GM19395 (cell line): ENCODE results near the gene ACSF3.

ENCODE experiments used
- ATAC-seq: cut with Tn5 transposase; IDR thresholded peaks from one replicate; pipeline ENCODE4 v1.9.1; 2021; ENCODE audit warnings: mild to moderate bottlenecking, moderate library complexity; ENCODE audit not compliant: unreplicated experiment

The ACSF3 gene

DNA sequence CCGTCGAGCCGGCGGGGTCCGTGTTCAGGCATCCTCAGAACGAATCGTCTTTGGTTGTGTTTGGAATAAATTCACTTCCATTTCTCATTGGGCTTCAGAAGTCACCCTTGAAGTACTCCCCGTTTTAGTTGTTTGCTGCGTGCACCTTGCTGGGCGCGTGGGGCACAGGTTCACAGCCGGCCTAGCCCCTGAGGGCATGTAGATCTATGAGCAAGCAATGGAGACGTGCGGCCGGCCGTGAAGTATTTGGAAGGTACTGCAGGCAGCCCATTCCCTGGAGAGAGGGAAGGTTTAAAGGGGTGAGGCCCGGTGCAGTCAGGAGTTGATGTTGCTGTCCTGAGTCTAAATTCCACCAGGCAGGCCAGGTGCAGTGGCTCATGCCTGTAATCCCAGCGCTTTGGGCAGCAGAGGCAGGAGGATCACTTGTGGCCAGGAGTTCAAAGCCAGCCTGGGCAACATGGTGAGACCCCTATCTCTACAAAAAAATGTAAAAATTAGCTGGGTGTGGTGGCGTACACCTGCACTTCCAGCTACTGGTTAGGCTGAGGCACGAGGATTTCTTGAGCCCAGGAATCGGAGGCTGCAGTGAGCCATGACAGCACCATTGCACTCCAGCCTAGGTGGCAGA, 714 bp downstream of the ACSF3 start:
- no peak for ATAC-seq

DNA sequence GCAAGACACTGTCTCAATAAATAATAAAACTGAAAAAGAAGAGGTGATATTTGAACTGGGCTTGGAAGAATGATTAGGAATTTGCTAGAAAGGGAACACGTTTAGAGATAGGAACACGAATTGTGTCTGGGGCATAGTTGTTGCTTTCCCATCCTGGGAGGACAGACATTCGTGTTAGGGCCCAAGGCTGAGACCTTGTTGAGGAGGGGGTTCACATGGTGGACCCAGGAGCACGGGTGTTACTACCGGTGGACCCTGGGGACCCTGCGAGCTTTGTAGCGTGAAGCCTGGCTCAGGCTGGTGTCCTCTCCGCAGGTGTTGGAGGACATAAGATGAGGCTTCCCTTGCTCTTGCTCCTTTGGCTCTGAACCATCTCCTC, 1.2 kb downstream of the ACSF3 start:
- ATAC-seq: no peak

DNA sequence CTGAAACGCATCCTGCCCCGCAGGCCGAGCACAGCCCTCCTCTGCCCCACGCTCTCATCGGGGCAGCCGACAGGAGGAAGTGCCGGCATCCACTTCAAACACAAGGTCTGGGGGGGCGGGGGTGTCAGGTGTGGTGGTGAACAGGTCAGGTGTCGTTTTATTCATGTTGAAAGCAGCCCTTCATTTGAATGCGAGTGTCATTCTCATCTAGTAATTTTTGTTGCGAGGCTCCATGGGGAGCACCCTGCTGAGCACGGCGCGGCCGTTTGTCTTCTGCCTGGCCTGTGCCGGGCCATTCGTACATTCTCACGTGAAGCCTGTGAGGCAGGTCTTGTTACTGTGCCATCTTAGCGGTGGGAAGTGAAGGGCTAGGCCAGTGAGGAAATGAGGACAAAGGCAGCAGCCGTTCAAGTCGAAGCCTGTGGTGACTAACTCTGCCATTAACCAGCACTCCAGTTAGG, 1.9 kb downstream of the ACSF3 start:
- ATAC-seq: no peak

DNA sequence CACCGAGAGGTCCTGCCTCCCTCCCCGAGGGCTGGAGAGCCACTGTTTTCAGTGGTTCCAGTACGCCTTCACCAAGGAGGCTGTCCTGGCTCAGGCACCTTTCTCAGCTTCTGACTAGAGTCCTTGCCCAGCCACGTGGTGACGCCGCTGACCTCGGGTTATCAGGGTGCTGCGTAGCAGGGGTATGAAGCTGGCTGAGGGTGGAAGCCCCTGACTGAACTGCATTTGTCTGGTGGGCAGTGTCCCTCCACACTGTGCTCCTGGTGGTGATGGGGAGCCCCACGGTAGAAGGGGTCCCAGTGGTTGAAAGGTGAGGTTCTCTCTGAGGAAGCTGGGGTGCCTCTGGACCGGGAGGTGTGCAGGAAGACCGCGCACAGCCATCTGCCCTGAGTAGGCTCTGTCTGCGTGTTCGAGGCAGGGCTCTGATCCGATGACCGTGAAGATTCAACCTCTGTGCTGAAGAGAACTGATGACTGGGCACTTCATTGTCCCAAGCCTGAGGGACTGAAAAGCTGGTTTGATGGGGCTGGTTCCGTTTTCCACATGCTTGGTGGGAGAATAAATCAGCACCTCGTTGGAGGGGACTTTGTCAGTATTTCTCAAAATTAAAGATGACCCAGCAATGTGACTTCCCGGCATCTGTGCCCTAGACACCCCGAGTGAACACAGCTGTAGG, 2.5 kb downstream of the ACSF3 start:
- ATAC-seq: no peak

DNA sequence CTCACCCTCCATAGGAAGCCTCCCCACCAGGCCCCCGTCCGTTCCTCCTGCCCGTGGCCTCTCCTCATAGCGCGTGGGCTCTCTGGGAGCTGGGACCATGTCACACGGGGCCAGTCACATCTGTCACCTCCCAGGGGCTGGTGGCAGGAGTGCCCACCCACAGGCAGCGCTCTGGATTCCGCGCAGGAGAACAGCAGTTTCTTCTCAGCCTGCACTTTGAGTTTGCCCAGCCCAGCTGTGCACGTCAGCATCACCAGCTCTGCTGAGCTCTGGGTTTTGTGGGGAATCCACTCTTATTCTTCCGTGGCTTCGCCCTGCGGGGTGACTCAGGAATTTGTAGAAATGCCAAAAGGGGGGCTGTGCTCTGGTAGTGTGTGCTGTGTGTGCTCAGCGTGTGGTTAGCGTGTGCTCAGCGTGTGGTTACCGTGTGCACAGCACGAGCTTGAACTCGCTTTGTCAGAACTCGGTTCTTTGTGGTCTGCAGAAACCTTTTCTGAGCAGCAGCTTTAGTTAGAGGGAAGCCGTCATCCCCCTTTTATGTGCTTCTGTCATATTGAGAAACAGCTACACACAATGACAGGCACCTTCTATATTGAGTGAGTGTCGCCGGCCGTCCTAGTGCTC, 3.2 kb downstream of the ACSF3 start:
- ATAC-seq: no peak

DNA sequence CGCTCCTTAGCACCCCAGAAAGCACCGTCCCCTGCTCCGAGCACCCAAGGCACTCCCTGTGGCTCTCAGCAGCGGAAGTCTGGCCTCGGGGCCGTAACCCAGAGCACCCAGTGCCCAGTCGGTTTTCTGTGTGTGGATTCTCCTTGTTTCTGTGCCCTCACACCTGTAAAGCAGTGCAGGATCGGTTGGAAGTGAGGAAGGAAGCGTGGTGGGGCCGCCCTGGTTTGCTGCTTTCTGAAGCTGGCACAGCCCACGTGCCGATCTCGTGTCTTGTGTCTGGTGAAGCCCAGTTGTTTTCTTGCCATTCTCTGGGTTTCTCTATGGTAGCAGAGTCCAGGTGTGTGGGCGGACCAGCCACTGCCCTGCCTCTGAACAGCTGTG, 3.7 kb downstream of the ACSF3 start:
- no peak for ATAC-seq

DNA sequence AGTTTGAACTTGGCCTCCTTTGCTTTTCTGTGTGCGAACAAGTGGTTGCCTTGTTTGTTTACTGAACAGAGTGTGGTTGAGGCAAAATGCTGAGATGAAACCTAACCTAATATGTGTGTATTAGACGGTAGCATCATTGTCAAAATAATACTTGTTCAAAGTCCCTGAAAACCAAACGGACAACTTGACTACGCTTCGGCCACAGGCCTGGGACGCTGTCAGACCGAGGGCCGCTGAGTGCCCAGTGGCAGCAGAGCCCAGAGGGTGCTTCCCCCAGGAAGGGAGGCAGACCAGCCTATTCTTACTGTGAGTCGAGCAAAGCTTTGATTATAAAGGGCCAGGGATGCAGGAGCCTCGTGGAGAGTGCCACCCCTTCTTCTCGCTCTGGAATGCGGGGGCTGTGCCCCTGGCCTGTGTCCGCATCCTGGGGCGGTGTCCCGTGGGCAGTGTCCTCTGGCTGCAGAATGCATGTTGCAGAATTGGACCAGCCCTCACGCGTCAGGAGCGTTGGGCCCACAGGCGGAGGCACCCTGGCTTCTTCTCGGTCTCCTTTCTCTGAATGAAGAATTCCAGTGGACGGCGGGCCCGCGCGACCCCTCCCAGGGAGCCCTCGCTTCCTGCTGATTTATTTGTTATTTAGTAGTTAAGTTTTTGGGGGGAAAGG, 5.2 kb downstream of the ACSF3 start:
- ATAC-seq: no peak

DNA sequence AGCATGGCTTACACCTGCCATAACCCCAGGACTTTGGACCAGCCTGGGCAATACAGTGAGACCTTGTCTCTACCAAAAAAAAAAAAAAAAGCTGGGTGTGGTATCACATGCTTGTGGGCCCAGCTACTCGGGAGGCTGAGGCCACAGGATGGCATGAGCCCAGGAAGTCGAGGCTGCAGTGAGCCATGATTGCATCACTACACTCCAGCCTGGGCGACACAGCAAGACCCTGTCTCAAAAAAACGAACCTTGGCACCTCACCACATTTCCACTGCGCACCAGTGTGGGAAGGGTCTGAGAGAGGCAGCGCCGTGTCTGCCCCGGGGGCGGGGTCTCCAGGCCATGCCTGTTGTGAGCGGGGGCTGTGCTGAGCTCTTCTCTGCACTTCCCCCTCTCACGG, 6.3 kb downstream of the ACSF3 start:
- no peak for ATAC-seq

DNA sequence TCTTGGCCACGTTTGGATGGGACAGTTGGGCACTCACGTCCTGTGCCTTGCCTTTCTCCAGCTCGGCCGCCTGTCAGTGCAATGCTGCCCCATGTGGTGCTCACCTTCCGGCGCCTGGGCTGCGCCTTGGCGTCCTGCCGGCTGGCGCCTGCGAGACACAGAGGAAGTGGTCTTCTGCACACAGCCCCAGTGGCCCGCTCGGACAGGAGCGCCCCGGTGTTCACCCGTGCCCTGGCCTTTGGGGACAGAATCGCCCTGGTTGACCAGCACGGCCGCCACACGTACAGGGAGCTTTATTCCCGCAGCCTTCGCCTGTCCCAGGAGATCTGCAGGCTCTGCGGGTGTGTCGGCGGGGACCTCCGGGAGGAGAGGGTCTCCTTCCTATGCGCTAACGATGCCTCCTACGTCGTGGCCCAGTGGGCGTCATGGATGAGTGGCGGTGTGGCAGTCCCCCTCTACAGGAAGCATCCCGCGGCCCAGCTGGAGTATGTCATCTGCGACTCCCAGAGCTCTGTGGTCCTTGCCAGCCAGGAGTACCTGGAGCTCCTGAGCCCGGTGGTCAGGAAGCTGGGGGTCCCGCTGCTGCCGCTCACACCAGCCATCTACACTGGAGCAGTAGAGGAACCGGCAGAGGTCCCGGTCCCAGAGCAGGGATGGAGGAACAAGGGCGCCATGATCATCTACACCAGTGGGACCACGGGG, 7.1 kb downstream of the ACSF3 start:
- no peak for ATAC-seq

DNA sequence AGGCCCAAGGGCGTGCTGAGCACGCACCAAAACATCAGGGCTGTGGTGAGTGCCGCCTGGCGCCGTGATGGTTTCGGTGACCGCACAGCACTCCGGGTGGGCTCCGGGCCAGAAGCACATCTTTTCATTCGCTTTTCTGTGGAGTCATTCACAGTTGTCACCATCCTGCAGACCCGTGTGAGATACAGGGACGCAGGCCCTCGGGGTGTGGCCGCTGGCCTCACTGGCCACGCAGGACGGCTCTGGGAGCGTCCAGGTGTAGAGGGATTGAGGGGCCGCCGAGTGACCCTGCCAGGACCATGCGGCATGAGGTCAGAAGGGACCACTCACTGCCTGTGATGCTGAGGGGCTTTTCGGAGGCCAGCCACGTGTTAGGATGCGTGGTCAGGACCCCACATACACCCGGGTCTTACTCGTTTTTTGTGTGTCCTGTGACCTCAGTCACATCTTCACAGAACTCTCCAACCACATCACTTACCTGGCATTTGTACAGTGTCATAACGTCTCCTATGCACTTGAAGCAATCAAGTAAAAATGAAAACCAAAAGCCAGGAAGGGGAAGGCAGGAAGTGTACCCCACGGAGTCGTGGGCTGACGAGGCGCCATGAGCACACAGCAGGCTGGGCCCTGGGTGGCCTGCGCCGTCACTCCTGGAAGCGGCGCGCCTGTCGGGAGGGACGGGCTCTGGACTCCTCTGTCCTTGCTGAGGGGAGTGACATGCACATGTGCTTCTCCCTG, 7.8 kb downstream of the ACSF3 start:
- ATAC-seq: no peak

DNA sequence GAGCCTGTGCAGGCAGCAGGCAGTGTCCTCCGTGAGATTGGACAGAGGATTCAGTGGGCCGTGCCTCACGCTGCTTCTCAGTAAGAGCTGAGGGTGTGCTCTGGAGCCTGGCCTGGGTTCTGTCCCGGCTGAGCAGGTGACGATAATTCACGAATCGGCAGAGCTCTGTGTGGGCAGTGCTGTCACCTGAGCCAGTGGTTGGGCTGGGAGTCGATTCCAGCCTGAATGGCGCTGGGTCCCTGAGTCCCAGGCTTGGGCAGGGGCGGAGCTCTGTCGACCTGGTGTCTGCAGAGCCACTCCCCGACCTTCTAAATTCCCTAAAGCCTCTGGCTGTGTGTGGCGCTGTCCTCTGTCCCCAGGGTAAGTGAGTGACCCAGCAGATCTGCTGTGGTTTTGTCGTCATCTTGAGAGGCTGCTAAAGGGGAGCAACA, 8.4 kb downstream of the ACSF3 start:
- ATAC-seq: no peak

DNA sequence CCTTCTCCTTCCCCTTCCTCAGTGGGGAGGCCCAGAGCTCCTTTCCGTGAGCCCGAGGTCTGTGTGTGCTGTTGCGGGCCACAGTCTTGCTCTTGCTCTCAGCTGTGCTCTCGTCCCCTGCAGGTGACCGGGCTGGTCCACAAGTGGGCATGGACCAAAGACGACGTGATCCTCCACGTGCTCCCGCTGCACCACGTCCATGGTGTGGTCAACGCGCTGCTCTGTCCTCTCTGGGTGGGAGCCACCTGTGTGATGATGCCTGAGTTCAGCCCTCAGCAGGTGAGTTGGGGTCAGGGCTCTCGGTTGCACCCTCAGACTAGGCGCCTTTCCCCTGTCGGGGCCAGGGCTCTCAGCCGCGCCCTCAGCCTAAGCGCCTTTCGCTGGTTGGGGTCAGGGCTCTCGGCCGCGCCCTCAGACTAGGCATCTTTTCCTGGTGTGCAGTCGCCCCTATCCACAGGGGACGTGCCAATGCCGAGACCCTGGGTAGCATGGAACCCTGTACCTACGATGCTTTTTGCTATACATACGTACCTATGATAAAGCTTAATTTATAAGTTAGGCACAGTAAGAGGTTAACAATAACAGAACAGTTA, 8.9 kb downstream of the ACSF3 start:
- ATAC-seq: no peak

DNA sequence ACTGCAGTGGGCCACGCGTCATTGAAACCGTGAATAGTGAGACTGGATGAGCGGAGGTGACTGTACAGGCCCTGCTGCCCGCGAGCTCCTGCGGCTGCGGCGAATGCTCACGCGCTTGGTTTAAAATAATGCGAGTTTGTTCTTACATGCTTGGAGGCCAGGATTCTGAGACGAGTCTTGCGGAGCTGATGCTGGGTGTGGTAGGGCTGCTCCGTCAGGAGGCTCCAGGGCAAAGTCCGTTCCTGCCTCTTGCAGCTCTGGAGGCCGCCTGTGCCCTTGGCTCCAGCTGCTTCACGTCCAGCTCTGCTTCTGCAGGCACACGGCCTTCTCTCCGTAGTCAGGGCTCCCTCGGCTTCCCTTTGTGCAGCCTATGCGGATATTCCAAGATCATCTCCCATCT, 9.5 kb downstream of the ACSF3 start:
- no peak for ATAC-seq

DNA sequence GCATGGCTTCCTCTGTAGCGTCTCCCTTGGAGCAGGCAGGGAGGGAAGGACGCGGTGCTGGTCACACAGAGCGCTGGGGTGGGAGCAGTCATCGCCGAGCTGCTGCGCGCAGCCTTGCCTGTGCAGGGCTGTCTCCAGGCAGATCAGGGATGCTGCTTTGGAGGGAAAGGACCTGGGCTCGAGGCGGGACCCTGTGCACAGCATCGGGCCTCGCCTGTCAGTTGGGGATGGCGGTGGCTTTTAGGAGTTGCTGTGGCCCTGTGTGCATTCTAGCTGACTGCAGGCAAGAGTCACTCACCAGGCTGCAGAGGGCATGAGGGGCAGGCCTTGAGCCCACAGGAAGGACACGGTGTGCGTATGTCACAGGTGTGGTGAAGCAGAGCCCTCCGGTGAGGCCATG, 10.1 kb downstream of the ACSF3 start:
- no peak for ATAC-seq

DNA sequence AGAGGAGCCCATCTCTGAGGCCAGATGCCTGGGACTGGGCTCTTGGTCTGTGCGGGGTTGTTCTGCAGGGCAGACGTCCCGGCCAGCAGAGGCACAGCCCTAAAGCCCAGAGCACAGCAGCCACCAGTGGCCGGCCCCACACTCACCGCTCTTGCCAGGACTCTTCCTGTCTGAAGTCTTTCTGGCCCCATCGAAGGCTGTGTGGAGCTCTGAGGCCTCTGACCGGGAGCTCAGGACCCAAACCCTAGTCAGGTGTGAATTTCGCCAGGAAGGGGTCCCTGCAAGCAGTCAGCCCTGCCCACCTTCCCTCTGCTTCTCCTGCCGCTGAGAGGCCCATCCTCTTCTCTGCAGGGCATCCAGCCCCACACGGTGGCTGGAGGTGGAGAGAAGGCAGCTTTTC, 10.7 kb downstream of the ACSF3 start:
- no peak for ATAC-seq

DNA sequence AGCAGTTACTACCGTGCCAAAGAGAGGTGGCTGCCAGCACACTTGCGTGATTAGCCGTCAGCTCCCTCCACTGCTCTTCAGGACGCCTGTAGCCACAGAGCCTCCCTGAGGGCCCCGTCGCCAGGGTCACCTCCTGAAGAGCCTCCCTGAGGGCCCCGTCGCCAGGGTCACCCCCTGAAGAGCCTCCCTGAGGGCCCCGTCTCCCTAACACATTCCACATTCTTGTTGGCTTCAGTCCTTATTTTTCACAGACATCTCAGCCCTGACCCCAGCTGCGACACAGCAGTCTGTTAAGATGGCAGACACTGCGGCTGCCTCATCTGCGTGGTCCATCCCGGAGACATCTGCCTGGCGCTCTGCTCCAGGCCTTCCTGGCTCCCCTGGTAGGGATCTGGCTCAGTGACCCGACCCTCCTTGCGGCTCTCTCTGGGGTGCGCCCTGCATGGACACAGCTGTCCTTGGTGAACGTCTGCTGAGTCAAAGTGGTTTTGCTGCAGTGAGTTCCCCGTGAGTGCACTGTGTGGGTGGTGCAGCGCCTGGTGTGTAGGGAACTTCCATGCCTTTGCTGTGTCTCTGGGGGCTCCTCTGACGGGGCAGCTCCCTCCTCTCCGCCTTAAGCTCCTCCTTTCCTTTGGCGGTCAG, 11.4 kb downstream of the ACSF3 start:
- no peak for ATAC-seq

DNA sequence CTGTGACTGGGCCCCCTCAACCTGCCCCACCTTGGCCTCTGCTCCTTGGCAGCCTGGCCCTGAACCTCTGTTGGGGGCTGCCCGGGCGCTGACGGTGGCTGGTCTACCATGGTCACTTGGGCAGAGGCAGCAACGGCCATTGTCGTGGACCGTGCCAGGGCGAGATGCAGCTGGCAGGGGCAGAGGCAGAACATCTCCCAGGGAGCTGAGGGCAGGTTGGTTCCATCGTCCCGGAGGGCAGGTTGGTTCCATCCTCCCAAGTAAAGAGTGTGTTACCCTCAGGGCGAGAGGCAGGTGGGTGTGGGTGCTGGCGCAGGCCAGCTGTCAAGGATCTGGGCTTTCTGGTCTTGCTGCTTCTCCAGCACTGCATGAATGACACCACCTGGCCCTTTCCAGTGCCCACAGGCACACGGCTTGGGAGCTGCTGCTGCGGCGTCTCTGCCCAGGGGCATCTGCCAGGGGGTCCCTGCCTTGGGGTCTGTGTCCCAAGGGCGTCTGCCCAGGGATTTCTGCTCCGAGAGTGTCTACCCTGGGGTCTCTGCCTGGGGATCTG, 12.0 kb downstream of the ACSF3 start:
- no peak for ATAC-seq

DNA sequence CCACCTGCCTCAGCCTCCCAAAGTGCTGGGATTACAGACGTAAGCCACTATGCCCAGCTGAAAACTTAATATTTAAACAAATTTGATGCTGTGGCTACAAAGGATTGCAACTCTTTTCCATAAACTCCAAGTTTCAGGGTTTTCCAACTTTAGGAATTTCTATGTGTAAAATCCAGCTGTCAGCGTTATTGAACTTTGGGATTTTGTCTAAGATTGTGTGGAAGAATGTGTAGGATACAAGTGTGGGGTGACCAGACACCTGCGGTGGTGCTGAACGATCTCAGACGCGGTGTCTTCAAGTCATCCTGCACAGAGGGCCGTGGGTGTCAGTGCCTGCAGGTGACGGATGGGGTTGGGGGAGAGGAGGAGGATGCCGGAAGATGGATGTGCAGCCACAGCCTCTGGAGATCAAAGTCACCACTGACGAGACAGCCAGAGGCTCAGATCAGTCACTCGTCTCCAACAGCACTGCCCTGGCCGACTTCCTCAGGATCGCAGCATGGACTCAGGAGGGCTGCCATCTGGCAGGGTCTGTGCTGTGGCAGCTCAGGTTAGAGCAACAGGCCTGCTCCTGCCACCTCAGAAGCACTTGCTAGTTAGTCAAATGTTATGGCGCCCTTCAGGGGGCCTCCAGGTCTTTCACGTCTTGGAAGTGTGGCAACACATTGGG, 13.0 kb downstream of the ACSF3 start:
- no peak for ATAC-seq

DNA sequence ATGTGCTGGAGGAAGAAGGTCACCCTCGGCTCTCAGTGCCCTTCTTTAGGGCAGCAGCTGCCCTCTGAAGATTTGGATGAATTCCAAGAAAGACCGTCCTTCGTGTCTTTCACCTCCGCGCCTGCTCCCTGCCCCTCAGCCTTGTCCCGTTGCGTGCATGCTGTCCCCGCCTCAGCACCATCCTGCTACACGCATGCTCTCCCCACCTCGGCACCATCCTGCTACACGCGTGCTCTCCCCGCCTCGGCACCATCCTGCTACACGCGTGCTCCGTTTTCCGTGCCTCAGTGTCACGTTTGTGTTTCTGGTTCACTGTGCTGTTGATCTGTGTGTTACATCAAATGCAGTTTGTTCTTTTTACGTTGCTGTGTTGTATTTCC, 13.5 kb downstream of the ACSF3 start:
- no peak for ATAC-seq
